Suprapubic skin (tissue), 3 donors: Measurements from ENCODE around the gene PPP1R1C.

Experiments used
- CTCF ChIP-seq, 2 donors: fragments of 200-600 bp in 1 of 2; fragments of 450-650 bp in 1 of 2; sonication (generic) in 1 of 2; IDR thresholded peaks; one replicate each; pipeline ENCODE4 v1.5.1; 2016 to 2019; ENCODE audit warnings: antibody characterized with exemption in 2 of 2, mild to moderate bottlenecking in 1 of 2, moderate library complexity in 1 of 2
- POLR2AphosphoS5 ChIP-seq, 3 donors: sonication (generic); formaldehyde crosslinking; IDR thresholded peaks; one replicate each; pipeline ENCODE4 v1.6.1; 2017; ENCODE audit warnings: antibody characterized with exemption in 3 of 3

- no peak for TF ChIP-seq CTCF (IDR thresholded peaks at IDR 0.05)
- TF ChIP-seq POLR2AphosphoS5 (IDR thresholded peaks at IDR 0.05): no peak
Measured at GRCh38 chr2:182019731-182020130, 34.1 kb downstream of the PPP1R1C start.
